ENCODE data around the gene SPATA45. TPM values are rescaled to one million over a fixed set of nuclear protein-coding genes. Genes with fewer than 3 reads are reported as not detected.

SPATA45 gene
- total and polyA plus RNA-seq, 2 of the 4 experiments (the other 2 are of a cell fraction): not detected

GRCh38 chr1:212827171-212827776 is 20.2 kb downstream of the SPATA45 start:
- no peak overlapping the region for H4K5ac ChIP-seq (ENCODE audit: low read depth, low read length)
- no peak overlapping the region for H2BK5ac ChIP-seq (ENCODE audit: low read depth, low read length, poor library complexity, severe bottlenecking)
- H2AK5ac ChIP-seq (ENCODE audit: low read depth, low read length): no peak overlapping the region
- in situ Hi-C loops (cut with MboI; ENCODE audit: low sequenced_read_pairs): no loop called here
- ChIA-PET POLR2A (ENCODE audit: unreplicated experiment) (no interaction called here), CTCF (no interaction called here)
- H2AK9ac ChIP-seq (replicated peaks; ENCODE audit: low read depth, low read length, poor library complexity): no peak overlapping the region
- dilution Hi-C loops (cut with HindIII; ENCODE audit: low sequenced_read_pairs, unreplicated experiment): no loop called here
- no peaks in the 10 kb centered on the region for H3K27me3 ChIP-seq (ENCODE audit: control insufficient read depth, insufficient read depth, low read length)
- TF ChIP-seq NFE2L2 (IDR thresholded peaks at IDR 0.05; ENCODE audit: low read depth, low read length): no peak
- no peak for TF ChIP-seq RAD21 (IDR thresholded peaks at IDR 0.05; ENCODE audit: low read length)
- TF ChIP-seq FOS (IDR thresholded peaks at IDR 0.05; ENCODE audit: low read depth, low read length): no peak
- TF ChIP-seq CEBPB (IDR thresholded peaks at IDR 0.05; ENCODE audit: low read depth, low read length): no peak
- no peak for TF ChIP-seq RFX5 (IDR thresholded peaks at IDR 0.05; ENCODE audit: low read depth, low read length)
- no peak for TF ChIP-seq RCOR1 (IDR thresholded peaks at IDR 0.05; ENCODE audit: insufficient replicate concordance, low read length)
- no peak for TF ChIP-seq SMC3 (IDR thresholded peaks at IDR 0.05; ENCODE audit: low read depth, low read length)
- TF ChIP-seq MAZ (IDR thresholded peaks at IDR 0.05; ENCODE audit: borderline replicate concordance, low read depth, low read length): no peak
- no peak for TF ChIP-seq MAFK (IDR thresholded peaks at IDR 0.05; ENCODE audit: low read depth, low read length)
- TF ChIP-seq CHD1 (IDR thresholded peaks at IDR 0.05; ENCODE audit: low read depth, low read length): no peak
- TF ChIP-seq USF2 (IDR thresholded peaks at IDR 0.05; ENCODE audit: low read depth, low read length): no peak
- H4K91ac ChIP-seq (ENCODE audit: insufficient read depth, low read depth, low read length): no peak overlapping the region
- H3K4ac ChIP-seq (ENCODE audit: low read depth, low read length): no peak overlapping the region
- no peak overlapping the region for H2BK15ac ChIP-seq (ENCODE audit: low read depth, low read length)
- H3K14ac ChIP-seq (replicated peaks; ENCODE audit: low read depth, low read length): no peak overlapping the region
- no peaks in the 10 kb centered on the region for H3K4me1 ChIP-seq (ENCODE audit: control insufficient read depth, insufficient read depth, low read length)
- H3K56ac ChIP-seq (ENCODE audit: extremely low read depth, insufficient read depth, low read length): no peak overlapping the region
- H3K9me1 ChIP-seq (ENCODE audit: insufficient read depth, low read length): no peaks in the 10 kb centered on the region
- no peaks in the 10 kb centered on the region for H3K36me3 ChIP-seq (ENCODE audit: control insufficient read depth, insufficient read depth, low read length)
- H4K20me1 ChIP-seq (ENCODE audit: insufficient read depth, low read length): no peaks in the 10 kb centered on the region
- H3K27ac ChIP-seq (ENCODE audit: insufficient read depth, low read length): no peak overlapping the region
- H3K18ac ChIP-seq (ENCODE audit: low read depth, low read length): no peak overlapping the region
- no TSS peak for BruUV-seq (replicated peaks)
- H2BK20ac ChIP-seq (ENCODE audit: low read depth, low read length): no peak overlapping the region
- peaks cover 20% of the 10 kb centered on the region for H3K9me3 ChIP-seq (ENCODE audit: control insufficient read depth, insufficient read depth, low read length)
- H4K8ac ChIP-seq (ENCODE audit: low read depth in 2 of 2, low read length in 2 of 2): no peak overlapping the region
- 100% methylated on average over 1 of the region's 4 CpGs; no CpG with 5 or more reads in 1 of the 2 experiments for WGBS, 2 experiments (ENCODE audit: extremely low coverage in 2 of 2, insufficient read length in 1 of 2)
- no peak overlapping the region for H3K9ac ChIP-seq (ENCODE audit: low read depth, low read length)
- H3K79me1 ChIP-seq (ENCODE audit: low read depth in 1 of 2, low read length in 2 of 2): no peaks in the 10 kb centered on the region
- no peak for DNase-seq
- H2BK120ac ChIP-seq (ENCODE audit: low read depth, low read length): no peak overlapping the region
- H3K4me2 ChIP-seq (ENCODE audit: low read depth, low read length): no peak overlapping the region
- H3K4me3 ChIP-seq (ENCODE audit: insufficient read depth, low read depth, low read length): no peak overlapping the region
- ATAC-seq (ENCODE audit: low read depth): no peak
- no peak overlapping the region for H3K23ac ChIP-seq (ENCODE audit: low read depth, low read length)
- intact Hi-C loops (cut with micrococcal nuclease): no loop called here
- no peak overlapping the region for H2AFZ ChIP-seq (replicated peaks; ENCODE audit: low read length, poor library complexity)

All from IMR-90 (cell line).